Esophagus squamous epithelium (tissue), 4 donors: ENCODE data around the gene ADA.

ENCODE experiments used
- POLR2A ChIP-seq, 4 donors: fragments of 450-650 bp; IDR thresholded peaks; one replicate each; pipeline ENCODE4 v1.6.1; 2017; ENCODE audit warnings: antibody characterized with exemption in 4 of 4, mild to moderate bottlenecking in 4 of 4, moderate library complexity in 3 of 4
- TF ChIP-seq, protein P1 (sequence below), 6 experiments: fragments of 450-650 bp in 4 of 6; fragments of 200-600 bp in 2 of 6; sonication (generic) in 2 of 6; IDR thresholded peaks; one replicate each; pipeline ENCODE4 v1.5.1; 2016 to 2019; ENCODE audit warnings: antibody characterized with exemption in 6 of 6, mild to moderate bottlenecking in 4 of 6, moderate library complexity in 4 of 6

GRCh38 chr20:44609516-44610312, 41.8 kb downstream of the ADA start:
- no peak for TF ChIP-seq POLR2A (IDR thresholded peaks at IDR 0.05)
- TF ChIP-seq, protein P1, sequence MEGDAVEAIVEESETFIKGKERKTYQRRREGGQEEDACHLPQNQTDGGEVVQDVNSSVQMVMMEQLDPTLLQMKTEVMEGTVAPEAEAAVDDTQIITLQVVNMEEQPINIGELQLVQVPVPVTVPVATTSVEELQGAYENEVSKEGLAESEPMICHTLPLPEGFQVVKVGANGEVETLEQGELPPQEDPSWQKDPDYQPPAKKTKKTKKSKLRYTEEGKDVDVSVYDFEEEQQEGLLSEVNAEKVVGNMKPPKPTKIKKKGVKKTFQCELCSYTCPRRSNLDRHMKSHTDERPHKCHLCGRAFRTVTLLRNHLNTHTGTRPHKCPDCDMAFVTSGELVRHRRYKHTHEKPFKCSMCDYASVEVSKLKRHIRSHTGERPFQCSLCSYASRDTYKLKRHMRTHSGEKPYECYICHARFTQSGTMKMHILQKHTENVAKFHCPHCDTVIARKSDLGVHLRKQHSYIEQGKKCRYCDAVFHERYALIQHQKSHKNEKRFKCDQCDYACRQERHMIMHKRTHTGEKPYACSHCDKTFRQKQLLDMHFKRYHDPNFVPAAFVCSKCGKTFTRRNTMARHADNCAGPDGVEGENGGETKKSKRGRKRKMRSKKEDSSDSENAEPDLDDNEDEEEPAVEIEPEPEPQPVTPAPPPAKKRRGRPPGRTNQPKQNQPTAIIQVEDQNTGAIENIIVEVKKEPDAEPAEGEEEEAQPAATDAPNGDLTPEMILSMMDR (IDR thresholded peaks at IDR 0.05) = peak; percentile 88 to 99 (median 97)
